Hair follicular keratinocyte (primary cell): ENCODE measurements around the gene LUC7L3. TPM values are rescaled to one million over a fixed set of nuclear protein-coding genes. Genes with fewer than 3 reads are reported as not detected.

Source experiments
- total RNA-seq: library from RNA; depleted of rRNA; stranded (reverse); fragments of >200 nt; gene quantifications from 2 replicates; pipeline ENCODE4 v1.2.3, GENCODE V29; 2015

The LUC7L3 gene, protein sequence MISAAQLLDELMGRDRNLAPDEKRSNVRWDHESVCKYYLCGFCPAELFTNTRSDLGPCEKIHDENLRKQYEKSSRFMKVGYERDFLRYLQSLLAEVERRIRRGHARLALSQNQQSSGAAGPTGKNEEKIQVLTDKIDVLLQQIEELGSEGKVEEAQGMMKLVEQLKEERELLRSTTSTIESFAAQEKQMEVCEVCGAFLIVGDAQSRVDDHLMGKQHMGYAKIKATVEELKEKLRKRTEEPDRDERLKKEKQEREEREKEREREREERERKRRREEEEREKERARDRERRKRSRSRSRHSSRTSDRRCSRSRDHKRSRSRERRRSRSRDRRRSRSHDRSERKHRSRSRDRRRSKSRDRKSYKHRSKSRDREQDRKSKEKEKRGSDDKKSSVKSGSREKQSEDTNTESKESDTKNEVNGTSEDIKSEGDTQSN
- 18.0 and 26.0 TPM in 2 replicates for total RNA-seq

GRCh38 chr17:50719144-50719923 is at the start of gene LUC7L3:
Gene LUC7L3, plus strand, starts transcription at chr17:50719603. Its CDS starts 130 bp downstream, at chr17:50719733.

GRCh38 chr17:50707289-50708049 is 11.9 kb upstream of the LUC7L3 start, which contains the start of gene ANKRD40:
Gene ANKRD40, minus strand, starts transcription at chr17:50707914. Its CDS starts 260 bp downstream, at chr17:50707654.

DNA sequence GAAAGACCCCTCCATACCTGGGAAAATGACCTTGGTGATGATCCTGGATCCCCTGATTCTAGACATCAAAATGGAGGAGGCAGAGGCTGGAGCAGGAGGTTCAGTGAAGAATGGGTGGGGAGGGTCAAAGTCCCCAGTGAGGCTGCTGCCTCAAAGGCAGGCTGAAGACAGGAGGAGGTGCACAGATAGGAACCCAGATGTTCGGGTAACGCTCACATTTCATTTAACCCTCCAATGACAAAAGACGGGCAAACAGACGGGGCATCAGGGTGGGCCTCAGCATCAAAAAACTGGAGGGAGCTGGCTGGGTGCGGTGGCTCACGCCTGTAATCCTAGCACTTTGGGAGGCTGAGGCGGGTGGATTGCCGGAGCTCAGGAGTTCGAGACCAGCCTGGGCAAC is 48.0 kb downstream of the LUC7L3 start, which contains the start of gene ANKRD40CL:
Gene ANKRD40CL (minus strand): TSS at position 73 of the 400 bp plus-strand sequence. CDS start 605 bp downstream, outside the sequence.

Other genes with a start within 250 kb of the LUC7L3 start
- 19.5 and 24.9 TPM in 2 replicates for gene RSAD1, start 240.7 kb upstream of the LUC7L3 start, total RNA-seq
- 0.62 and 1.6 TPM in 2 replicates for gene MYCBPAP, start 211.2 kb upstream of the LUC7L3 start, total RNA-seq
- 83.9 and 90.6 TPM in 2 replicates for gene EPN3, start 186.9 kb upstream of the LUC7L3 start, total RNA-seq
- 30.3 and 57.0 TPM in 2 replicates for gene SPATA20, start 172.4 kb upstream of the LUC7L3 start, total RNA-seq
- gene CACNA1G, start 158.9 kb upstream of the LUC7L3 start, total RNA-seq: 0.08 TPM in 1 of 2 replicates, not detected in the other
- 13.7 and 14.9 TPM in 2 replicates for gene ABCC3, start 84.7 kb upstream of the LUC7L3 start, total RNA-seq
- gene ANKRD40, start 11.7 kb upstream of the LUC7L3 start, total RNA-seq: 20.9 and 21.4 TPM in 2 replicates
- gene ANKRD40CL, start 47.9 kb downstream of the LUC7L3 start, total RNA-seq: not detected in 2 replicates
- gene WFIKKN2, start 116.0 kb downstream of the LUC7L3 start, total RNA-seq: not detected in 2 replicates
- gene TOB1, start 146.8 kb downstream of the LUC7L3 start, total RNA-seq: 8.9 and 14.1 TPM in 2 replicates